ENCODE data around the gene ANKS1A.
"Not testable (repeated sequence)": the region's sequence is repeated elsewhere in the genome, so short reads cannot be mapped to it uniquely, and the experiment has no call there.

The ANKS1A gene

DNA sequence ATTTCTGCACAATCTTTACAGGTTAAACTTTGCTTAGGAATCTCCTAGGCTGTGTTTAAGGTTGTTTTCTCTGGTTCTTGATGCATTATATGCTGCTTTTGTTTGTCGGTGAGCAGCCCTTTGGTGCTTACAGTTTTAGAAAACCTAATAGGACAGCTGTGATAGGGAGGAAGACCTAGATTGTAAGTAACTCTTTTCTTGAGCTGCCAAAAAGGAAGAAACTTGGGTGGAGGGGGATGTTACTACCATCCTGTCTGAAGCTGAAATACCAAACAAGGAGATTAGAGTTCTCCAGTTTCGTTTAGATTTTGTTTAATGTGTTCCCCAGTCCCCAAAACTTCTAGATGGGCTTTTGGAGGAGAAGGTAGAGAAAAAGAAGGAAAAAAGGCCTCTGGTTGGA is 72.0 kb downstream of the ANKS1A start:
- no peak for DNase-seq (ENCODE audit: low read depth)

DNA sequence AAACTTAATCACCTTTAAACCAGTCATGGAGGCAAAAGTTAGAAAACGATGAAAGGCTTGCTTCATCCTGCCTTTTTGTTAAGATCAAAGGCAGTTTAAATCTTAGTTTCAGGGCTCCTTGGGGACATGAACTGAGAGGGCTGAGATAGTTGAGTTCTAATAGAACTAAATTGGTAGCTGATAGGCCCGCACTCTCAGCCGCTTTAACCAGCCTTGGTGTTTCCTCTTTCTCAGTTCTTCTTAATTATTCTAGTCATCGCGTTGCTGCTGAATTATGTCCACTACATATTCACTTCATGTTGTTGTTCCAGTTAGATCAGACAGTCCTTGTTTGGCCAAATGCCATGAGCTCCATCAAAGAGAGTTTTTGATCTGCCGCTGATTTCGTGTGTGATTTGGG is 72.5 kb downstream of the ANKS1A start:
- DNase-seq (ENCODE audit: low read depth): no peak

DNA sequence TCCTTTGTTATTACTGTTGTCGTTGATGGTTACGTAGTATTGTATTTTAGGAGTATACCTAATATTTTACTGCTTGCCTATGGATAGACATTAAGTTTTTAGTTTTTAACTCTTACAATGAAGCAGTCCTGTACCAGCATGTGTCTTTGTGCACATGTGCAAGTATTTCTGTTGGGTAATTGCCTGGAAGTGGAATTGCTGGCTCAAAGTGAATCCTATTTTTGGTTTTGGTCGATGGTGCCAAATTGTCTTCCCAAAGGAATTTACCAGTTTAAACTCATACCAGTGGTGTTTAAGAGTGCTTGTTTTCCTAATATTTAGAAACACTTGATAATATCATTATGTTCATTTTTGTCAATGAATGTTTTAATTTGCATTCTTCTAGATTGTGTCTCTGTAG is 75.5 kb downstream of the ANKS1A start:
- DNase-seq (ENCODE audit: low read depth): peak; percentile 42

DNA sequence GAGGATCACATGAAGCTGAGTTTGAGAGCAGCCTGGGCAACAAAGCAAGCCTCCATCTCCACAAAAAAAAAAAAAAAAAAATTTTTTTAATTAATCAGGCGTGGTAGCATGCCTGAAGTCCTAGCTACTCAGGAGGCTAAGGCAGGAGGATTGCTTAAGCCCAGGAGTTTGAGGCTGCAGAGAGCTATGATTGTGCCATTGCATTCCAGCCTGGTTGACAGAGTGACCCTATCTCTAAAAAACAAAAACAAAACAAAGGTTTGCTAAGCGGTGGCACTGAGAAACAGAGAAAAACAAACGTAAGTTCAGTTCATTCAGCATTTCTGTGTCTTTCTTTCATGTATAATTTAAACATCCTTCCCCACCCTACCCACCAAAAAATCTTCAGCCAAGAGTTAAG is 78.4 kb downstream of the ANKS1A start:
- no peak for DNase-seq (ENCODE audit: low read depth)

DNA sequence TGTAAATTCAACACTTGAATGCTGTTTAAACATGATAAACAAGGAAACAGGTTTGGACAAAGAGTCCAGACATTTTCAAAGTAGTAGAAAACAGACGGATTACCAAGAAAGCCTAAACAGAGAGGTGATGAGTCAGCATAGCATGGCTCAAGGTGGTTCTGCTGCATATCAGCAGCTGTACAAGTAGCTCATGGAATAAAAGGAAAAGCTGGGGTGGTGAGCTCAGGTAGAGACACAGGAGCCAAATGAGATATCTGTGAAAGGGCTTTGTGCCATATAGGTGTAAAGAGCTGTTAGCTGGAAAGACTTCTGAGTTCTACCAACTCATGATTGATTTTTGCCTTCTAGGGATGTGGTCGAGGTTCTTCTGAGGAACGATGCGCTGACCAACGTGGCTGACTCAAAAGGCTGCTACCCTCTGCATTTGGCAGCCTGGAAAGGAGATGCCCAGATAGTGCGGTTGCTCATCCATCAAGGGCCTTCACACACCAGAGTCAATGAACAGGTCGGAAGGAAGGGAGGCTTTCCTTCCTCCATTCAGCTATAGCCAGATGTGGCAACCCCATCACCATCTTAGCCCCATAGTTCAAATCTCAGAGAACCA is 80.7 kb downstream of the ANKS1A start:
- no peak for DNase-seq (ENCODE audit: low read depth)

DNA sequence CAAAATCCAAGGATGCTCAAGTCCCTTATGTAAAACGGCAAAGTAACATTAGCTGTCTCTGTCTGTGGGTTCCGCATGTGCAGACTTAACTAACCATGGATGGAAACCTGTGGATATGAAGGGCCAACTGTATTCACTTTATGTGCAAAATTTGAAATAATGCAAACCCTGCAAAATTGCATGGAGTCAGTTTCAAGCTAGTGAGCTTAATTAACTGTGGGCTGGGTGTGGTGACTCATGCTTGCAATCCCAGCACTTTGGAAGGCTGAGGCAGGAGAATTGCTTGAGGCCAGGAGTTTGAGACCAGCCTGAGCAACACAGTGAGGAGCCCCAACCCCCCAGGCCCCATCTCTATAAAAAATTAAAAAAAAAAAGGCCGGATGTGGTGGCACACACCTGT is 81.4 kb downstream of the ANKS1A start:
- no peak for DNase-seq (ENCODE audit: low read depth)

DNA sequence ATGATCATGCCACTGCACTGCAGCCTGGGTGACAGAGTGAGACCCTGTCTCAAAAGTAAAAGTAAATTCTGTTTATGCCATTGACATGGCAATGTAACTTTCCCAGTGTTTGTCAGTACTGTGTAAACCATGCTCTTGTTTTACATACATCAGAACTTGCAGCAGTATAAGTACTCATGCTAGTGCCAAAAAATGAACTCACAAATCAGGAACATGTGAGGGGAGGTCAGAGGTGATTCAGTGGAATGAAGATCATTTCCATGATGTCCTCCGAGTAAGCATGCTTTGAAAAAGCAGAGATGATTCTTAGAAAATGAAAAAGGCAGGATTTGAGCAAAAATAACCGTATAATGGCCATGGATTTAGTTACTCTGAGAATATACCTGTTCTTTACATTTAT is 81.9 kb downstream of the ANKS1A start:
- no peak for DNase-seq (ENCODE audit: low read depth)

DNA sequence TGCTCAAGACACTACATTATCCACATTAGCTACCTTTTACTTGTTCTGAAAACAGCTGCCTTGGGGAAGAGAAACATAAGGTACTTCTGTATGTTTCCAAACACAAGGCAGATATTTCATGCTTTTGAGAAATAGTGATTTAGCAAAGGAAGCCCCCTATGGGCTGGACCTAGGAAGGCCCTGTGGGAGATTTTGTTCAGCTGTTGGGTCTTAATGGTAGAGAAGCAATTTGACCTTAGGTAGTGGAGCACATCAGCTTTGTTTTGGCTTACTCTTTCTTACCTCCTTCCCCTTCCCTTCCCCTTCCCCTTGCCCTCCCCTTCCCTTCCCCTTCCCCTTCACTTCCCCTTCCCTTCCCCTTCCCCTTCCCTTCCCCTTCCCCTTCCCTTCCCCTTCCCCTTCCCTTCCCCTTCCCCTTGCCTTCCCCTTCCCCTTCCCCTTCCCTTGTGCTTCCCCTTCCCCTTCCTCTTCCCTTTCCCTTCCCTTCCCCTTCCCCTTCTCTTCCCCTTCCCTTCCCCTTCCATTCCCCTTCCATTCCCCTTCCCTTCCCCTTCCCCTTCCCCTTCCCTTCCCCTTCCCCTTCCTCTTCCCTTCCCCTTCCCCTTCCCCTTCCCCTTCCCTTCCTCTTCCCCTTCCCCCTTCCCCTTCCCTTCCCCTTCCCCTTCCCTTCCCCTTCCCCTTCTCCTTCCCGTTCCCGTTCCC is 84.6 kb downstream of the ANKS1A start:
- no peak for DNase-seq (ENCODE audit: low read depth)

DNA sequence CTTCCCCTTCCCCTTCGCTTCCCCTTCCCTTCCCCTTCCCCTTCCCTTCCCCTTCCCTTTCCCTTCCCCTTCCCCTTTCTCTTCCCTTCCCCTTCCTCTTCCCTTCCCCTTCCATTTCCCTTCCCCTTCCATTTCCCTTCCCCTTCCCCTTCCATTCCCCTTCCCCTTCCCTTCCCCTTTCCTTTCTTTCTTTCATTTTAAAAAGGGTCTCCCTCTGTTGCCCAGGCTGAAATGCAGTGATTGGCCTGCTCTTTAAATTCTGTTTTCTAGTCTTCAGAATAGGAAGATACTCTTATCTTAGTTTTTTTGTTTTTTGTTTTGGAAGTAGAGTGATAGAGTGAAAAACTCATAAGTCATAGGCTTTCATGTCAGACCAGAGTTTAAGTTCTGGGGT is 85.2 kb downstream of the ANKS1A start:
- no peak for DNase-seq (ENCODE audit: low read depth)

DNA sequence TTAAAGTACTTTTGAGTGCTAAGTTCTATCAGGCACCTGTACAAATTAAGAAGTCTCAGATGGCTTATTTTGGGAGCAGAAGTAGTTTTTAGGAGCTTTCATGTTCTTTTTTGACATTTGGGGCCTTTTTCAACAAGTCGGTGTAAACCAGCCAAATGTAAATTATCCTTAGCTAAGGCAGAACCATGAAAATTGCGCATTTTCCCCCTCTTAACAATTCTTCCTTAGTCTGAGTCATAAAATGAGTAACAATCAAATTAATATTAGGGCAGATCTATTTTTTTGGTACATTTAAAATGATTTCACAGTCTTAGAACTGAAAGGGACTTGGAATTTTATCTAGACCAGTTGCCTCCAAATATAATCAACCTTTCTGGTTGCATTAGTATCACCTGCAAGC is 87.2 kb downstream of the ANKS1A start:
- no peak for DNase-seq (ENCODE audit: low read depth)

DNA sequence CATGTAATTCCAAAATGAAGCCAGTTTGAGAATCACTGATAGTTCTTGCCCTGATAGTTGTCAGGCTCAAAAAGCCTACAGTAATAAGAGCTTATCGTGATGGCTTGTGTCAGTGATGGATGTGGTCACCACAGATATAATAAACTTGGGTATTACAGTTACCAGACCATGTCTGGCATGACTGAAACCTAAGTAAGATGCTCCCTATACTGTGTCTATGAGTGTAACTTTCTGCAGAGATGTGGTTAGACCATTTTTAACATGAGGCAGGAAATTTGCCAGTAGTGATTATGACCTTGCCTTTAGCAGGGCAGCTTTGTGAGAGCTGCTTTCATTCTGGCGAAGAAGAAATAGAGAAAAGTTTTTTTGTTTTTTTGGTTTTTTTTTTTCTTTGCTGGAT is 90.2 kb downstream of the ANKS1A start:
- DNase-seq (ENCODE audit: low read depth): no peak

DNA sequence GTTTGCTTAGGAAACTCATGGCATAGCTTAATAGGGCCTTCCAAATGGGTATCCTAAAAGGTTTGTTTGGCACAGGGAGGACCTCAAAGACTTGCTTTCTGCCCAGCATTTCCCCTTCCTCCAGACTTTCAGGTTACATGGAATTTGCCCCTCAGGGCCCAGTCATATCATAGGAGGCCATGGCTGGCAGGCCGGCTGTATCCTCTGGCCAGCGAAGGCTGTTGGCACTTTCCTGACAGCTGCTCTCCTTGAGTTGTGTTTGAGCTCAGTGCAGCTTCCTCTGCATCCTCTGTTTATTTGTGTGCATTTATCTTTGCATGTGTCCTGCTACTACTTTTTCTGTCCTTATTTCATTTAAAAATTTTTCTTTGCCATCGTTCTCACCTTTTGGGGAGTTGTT is 90.9 kb downstream of the ANKS1A start:
- no peak for DNase-seq (ENCODE audit: low read depth)

DNA sequence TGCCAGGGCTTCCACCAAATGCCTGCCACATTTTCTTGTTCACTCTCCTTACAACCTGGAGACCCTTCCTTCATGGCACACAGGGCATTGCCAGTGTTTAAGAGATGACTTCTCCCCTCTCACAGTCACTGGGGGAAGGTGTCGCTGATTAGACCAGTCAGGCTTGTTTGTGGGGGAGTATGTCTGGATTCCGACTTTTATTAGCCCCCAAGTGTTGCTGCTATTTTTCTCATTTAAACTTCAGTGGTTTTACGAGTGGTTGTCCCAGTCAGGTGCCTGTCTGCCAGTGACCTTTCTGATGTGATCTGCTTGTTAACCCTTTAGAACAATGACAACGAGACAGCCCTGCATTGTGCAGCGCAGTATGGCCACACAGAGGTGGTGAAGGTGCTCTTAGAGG is 92.3 kb downstream of the ANKS1A start:
- no peak for DNase-seq (ENCODE audit: low read depth)

DNA sequence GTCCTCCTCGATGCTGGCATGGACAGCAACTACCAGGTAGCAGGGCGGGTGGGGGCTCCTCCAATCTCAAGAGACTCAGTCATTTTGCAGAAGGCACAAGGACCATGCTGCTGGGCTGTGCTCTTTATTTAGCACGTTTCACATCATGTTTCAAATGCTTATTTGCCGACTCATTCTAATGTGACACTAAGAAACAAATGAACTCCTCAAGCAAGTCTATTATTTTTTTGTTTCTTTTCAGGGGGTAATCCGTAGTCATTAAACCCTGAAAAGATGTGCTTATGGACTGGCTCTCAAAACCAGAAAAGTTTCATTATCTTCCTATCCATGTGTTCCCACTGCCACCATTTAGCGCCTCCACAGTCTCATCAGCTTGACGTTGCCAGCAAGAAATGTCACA is 92.9 kb downstream of the ANKS1A start:
- DNase-seq (ENCODE audit: low read depth): peak; percentile 14

DNA sequence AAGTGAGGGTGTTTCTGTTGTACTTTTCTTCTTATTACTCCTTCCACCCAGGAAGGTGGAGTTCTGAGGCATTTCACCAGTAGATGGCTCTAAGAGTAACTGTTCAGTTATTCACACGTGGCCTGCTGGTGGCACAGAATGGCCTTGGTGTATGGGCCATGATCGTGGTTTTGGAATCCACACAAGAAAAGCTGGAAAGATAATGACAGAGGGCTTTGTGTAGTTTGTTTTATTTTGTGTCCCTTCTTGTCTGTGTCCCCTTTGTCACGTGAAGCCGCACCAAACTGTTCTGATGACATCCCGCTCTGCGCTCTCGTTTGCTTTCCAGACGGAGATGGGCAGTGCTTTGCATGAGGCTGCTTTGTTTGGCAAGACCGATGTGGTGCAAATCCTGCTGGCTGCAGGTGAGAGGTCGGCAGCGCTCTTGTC is 93.4 kb downstream of the ANKS1A start:
- no peak for DNase-seq (ENCODE audit: low read depth)

DNA sequence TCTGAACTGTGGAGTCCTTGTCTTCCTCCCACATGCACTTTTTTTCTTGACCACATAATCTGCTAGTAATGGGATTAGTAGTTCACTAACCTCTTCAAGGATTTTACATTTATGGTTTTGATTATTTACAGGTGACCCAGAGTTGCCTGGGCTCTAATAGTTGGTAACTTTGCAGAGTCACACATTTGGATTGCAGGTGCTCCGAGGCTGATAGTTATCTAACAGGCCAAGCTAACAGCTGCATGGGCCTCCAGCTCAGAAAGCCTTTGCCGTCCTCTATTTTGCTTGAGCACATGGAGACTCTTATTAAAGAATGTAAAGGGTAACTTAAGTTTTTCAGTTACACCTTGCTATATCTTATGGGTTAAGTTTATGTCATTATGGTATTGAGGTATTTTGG is 95.4 kb downstream of the ANKS1A start:
- DNase-seq (ENCODE audit: low read depth): no peak

DNA sequence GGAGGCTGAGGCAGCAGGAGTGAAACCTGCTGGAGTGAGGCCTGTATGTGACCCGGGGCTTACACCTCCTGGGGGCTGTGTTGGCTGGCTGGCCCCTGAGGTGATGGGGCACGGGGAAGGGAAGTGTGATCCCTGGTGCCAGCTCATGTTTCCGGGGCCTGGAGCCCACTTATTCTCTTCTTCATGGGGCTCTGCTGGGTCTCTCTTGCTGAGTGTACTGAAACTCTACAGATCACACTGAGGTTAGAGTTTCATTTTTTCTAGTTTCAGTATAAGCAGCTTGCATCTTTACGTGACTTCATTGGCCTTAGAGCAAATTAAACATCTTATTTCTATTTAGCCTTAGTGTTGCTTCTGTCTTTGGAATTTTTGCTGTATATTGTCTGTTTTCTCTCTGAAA is 96.2 kb downstream of the ANKS1A start:
- DNase-seq (ENCODE audit: low read depth): no peak

DNA sequence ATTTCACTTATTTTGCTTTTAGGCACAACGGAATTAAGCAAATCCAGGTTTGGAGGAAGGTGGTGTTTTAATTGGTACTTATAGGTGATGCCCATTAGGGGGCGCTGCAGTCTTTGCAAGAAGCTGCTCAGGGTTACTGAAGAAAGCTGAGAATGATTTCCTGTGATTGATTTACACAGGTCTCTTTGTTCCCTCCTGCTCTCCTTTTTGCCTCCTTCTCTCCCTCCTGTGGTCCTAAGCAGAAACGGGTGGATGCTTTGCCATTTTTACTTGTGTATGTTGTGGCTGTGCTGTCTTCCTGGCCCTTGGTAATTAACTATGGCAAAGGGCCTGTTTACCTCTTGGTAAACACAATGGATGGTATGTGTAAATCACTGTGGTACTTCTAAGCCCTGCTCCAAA is 97.8 kb downstream of the ANKS1A start:
- peak; percentile 43 for DNase-seq (ENCODE audit: low read depth)

DNA sequence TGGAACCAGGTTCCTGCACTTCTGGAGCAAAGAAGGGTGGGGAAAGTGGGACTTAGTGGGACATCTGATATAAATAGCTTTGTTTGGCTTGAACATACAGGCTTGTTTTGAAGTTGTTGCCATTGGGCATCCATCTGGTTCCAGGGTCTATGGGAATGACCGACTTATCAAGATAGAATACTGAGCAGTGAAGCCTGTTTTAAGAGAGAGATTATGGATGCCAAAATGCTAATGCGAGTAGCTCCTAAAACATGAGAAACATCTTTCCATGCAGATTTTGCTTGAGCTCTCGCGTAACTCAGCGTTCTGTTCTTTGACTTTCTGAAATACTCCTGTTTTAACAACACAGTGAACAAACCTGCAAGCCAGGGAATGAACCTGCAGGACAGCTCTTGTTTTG is 98.5 kb downstream of the ANKS1A start:
- no peak for DNase-seq (ENCODE audit: low read depth)

DNA sequence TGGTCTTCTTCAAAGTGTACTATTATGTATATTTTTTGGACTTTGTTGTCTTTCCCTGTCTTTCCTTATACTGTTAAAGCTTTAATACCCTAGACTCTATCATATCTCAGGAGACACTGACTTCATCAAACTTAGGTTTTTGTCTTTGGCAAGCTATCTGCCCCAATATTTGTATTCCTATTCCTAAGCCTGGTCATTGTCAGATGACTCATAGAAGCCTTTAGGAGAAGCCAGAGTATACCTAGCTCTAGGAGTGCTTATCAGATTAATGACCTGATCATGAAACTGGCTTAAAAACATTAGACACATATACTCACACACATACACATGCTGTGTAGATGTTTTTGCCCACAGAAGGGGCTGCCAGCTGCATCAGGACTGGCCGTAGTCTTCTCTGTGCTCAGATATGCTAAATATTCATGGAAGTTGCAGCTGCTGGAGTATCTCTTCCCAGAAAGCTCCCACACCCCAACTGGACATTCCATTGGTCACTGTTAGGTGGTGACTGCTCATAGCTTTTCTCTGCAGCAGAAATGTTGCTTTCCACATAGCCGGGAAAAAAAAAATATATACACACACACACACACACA is 102.0 kb downstream of the ANKS1A start:
- DNase-seq (ENCODE audit: low read depth): no peak

DNA sequence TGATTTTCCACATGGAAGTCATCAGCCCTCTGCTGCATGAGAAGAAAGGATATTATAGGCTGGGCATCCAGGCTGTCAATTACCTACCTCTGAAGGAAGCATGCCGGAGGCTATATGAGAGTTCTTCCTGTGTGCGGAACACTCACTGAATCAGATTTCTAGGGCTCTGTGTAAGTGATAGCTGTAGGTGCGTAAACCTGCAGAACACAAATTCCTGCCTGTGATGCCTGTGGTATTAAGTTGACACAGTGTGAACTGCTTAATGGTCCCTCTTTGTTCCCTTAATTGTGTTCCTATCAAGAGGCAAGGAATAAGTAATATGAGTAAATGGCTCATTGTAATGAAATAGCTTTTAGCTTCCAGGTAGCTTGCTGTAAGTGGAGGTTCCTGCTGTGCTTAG is 103.3 kb downstream of the ANKS1A start:
- no peak for DNase-seq (ENCODE audit: low read depth)

DNA sequence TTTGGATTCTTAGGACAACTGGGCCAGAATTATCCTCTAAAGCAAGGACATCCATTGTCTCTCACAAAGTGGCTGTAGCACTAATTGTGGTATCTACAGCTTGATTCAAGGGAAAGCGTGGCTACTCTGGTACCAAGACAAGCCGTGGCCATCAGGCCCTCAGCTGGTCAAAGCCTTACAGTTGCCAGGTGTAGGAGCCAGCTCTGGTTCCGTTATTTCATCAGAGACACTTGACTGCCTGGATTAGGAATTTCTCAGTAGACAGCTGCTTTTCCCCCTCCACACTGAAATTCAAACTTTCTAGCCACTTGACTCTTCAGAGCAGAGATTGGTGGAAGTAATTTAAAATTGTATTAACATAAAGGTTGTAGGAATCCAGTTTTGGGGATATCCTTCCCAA is 104.2 kb downstream of the ANKS1A start:
- DNase-seq (ENCODE audit: low read depth): no peak

DNA sequence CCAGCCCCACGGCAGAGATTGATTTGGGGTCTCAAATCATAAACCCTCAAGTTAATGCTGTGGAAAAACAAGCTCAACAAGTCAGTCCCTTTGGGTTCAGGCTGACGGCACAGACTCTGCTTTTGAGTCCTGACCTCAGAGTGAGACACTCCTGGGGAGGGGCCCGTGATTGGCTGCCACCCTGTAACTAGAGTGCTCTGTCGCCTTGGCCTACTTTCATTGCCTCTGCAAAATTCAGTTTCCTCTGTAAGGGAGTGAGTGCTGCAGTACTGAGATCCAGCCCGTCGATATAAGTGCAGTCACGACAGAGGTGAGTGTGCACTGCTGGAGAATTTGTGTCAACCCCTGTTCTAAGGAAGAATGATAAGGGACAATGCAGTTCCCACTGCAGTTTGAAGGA is 105.6 kb downstream of the ANKS1A start:
- no peak for DNase-seq (ENCODE audit: low read depth)

DNA sequence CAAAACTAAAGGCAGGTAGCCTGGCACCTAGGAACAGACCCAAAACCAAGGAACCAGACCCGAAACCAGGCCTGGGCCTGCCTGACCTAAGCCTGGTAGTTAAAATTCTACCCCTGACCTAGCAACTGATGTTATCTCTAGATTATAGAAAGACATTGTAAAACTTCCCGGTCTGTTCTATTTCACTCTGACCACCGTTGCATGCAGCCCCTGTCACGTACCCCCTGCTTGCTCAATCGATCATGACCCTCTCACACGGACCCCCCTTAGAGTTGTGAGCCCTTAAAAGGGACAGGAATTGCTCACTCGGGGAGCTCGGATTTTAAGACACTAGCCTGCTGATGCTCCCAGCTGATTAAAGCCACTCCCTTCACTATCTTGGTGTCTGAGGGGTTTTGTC is 109.4 kb downstream of the ANKS1A start:
- not testable (repeated sequence) for DNase-seq (ENCODE audit: low read depth)
